ENCODE data around the gene TMEM238. TPM values are rescaled to one million over a fixed set of nuclear protein-coding genes. Genes with fewer than 3 reads are reported as not detected.

The TMEM238 gene
- total and polyA plus RNA-seq, 10 of the 15 experiments (the other 5 are each of a cell fraction or from before 2014, with no cell fraction given): 0.05 to 16.9 (median 0.58) TPM; not detected in 1

DNA sequence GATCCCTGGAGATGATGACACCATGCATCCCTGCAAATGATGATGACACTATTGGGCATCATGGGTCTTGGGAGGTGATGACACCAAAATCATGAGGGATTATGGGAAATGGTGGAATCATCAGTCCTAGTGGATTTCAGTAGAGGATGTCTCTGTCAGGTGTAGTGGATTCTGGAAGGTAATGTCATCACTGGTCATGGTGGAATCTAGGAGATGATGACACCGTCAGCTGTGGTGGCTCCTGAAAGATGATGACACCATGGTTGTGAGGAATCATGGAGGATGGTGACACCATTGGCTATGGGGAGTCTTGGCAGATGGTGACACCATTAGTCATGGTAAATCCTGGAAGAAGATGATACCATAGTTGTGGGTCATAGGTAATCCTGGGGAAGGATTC lies 47.1 kb upstream of the TMEM238 start:
- intact Hi-C loops (cut with micrococcal nuclease; ENCODE audit: unreplicated experiment) (no loop called here), in situ Hi-C loops (cut with MboI) (no loop called here)
- no peaks in the 10 kb centered on the region for H3K36me3 ChIP-seq (ENCODE audit: control insufficient read depth in 2 of 2, insufficient read depth in 2 of 2, low read length in 1 of 2)
- no peak overlapping the region for H3K4me3 ChIP-seq
- ChIA-PET SMC1A (ENCODE audit: uncharacterized antibody, unreplicated experiment) (no interaction called here), POLR2A (no interaction called here), RAD21 (ENCODE audit: unreplicated experiment) (no interaction called here), CTCF (no interaction called here)
- WGBS (ENCODE audit: insufficient coverage, insufficient replicate concordance, low lambda C conversion rate, missing lambda C conversion rate): 50% methylated on average over 1 of the region's 1 CpG
- no peak for TF ChIP-seq CHD1 (IDR thresholded peaks at IDR 0.05; ENCODE audit: low read depth, low read length)
- TF ChIP-seq SMARCA5 (IDR thresholded peaks at IDR 0.05): no peak
- no peak for TF ChIP-seq HSF1 (IDR thresholded peaks at IDR 0.05; ENCODE audit: low read depth, low read length)
- no peak for TF ChIP-seq HDAC2 (IDR thresholded peaks at IDR 0.05)
- TF ChIP-seq STAT1 (conservative IDR thresholded peaks at IDR 0.05): no peak
- no peak for TF ChIP-seq NR2C1 (IDR thresholded peaks at IDR 0.05)
- no peak for TF ChIP-seq RCOR1 (conservative IDR thresholded peaks at IDR 0.05; ENCODE audit: low read depth, low read length)
- no TSS peak for BruUV-seq (replicated peaks)
- DNase-seq (ENCODE audit: low read depth, low spot score) (no peak), ATAC-seq (no peak), FAIRE-seq (no peak)
- no peaks in the 10 kb centered on the region for H3K79me2 ChIP-seq (ENCODE audit: control insufficient read depth, insufficient read depth, low read length)
- no peak overlapping the region for H2AFZ ChIP-seq (ENCODE audit: control insufficient read depth, low read depth, low read length)
- H3K9ac ChIP-seq (ENCODE audit: control insufficient read depth, insufficient read depth, low read length): no peak overlapping the region
- H3K9me3 ChIP-seq (replicated peaks; ENCODE audit: control insufficient read depth, insufficient read depth, low read length): no peaks in the 10 kb centered on the region; the same call in 2 of the 3 replicates
- no peaks in the 10 kb centered on the region for H4K20me1 ChIP-seq (ENCODE audit: control insufficient read depth, insufficient read depth)
- no peak overlapping the region for H3K4me2 ChIP-seq (ENCODE audit: control insufficient read depth, insufficient read depth)
- no peak overlapping the region for H3K27ac ChIP-seq (ENCODE audit: control insufficient read depth, insufficient read depth)
- no peaks in the 10 kb centered on the region for H3K27me3 ChIP-seq (replicated peaks in 1 of 2; ENCODE audit: control insufficient read depth in 2 of 2, insufficient read depth in 2 of 2, low read length in 1 of 2)
- no peaks in the 10 kb centered on the region; the same call in 1 of the 2 replicates for H3K4me1 ChIP-seq (ENCODE audit: control insufficient read depth, insufficient read depth, low read length)

- no peak overlapping the region for H2AFZ ChIP-seq (ENCODE audit: control insufficient read depth, low read depth, low read length)
- H3K4me1 ChIP-seq (ENCODE audit: control insufficient read depth, insufficient read depth, low read length): no peaks in the 10 kb centered on the region
- ChIA-PET SMC1A (ENCODE audit: uncharacterized antibody, unreplicated experiment) (interaction anchor here (0.8 kb wide), 1 partner anchor 12 kb away, joined by 3 read pairs; no protein-coding TSS in a partner anchor), RAD21 (ENCODE audit: unreplicated experiment) (interaction anchor here (0.6 kb wide), 1 partner anchor 9 kb away, joined by 4 read pairs; no protein-coding TSS in a partner anchor), POLR2A (interaction anchor here (0.7 kb wide), 1 partner anchor 28 kb away, joined by 3 read pairs; no protein-coding TSS in a partner anchor), CTCF (no interaction called here)
- TF ChIP-seq ZSCAN29 (IDR thresholded peaks at IDR 0.05) (no peak), RB1 (IDR thresholded peaks at IDR 0.05; ENCODE audit: borderline replicate concordance) (no peak), FOXK2 (IDR thresholded peaks at IDR 0.05) (no peak)
- no peak overlapping the region for H3K9ac ChIP-seq (ENCODE audit: control insufficient read depth, insufficient read depth, low read length)
- no TSS peak for BruUV-seq (replicated peaks)
- intact Hi-C loops (cut with micrococcal nuclease; ENCODE audit: unreplicated experiment) (no loop called here), in situ Hi-C loops (cut with MboI) (no loop called here)
- no peaks in the 10 kb centered on the region for H3K79me2 ChIP-seq (ENCODE audit: control insufficient read depth, insufficient read depth, low read length)
- H3K9me3 ChIP-seq (replicated peaks; ENCODE audit: control insufficient read depth, insufficient read depth, low read length): no peaks in the 10 kb centered on the region; the same call in 2 of the 3 replicates
- H3K27me3 ChIP-seq (replicated peaks in 1 of 2; ENCODE audit: control insufficient read depth in 2 of 2, insufficient read depth in 2 of 2, low read length in 1 of 2): no peaks in the 10 kb centered on the region
- H4K20me1 ChIP-seq (ENCODE audit: control insufficient read depth, insufficient read depth): no peaks in the 10 kb centered on the region
- ATAC-seq: no peak
- no peak for DNase-seq (ENCODE audit: low read depth, low spot score)
- FAIRE-seq: no peak
- no peak overlapping the region for H3K4me3 ChIP-seq
- no peak overlapping the region for H3K4me2 ChIP-seq (ENCODE audit: control insufficient read depth, insufficient read depth)
- WGBS (ENCODE audit: insufficient coverage, insufficient replicate concordance, low lambda C conversion rate, missing lambda C conversion rate): 27% methylated on average over 2 of the region's 2 CpGs
- no peak overlapping the region for H3K27ac ChIP-seq (ENCODE audit: control insufficient read depth, insufficient read depth)
- H3K36me3 ChIP-seq (ENCODE audit: control insufficient read depth in 2 of 2, insufficient read depth in 2 of 2, low read length in 1 of 2): no peaks in the 10 kb centered on the region
Measured at GRCh38 chr19:55426042-55426441, 42.0 kb upstream of the TMEM238 start.
